Stimulated activated naive CD8-positive, alpha-beta T cell treated with anti-CD3 and anti-CD28 coated beads, Interleukin-15, Interleukin-2, amounts not matched to agents 100 ng/mL and 50 ng/mL, for 24 hours (primary cell): Measurements from ENCODE around the gene PRAMEF12.

Experiments
- H3K27ac Mint-ChIP-seq: one replicate; pipeline ENCODE4 v1.8.0; 2021; ENCODE audit warnings: mild to moderate bottlenecking, mixed read lengths
- H3K27me3 Mint-ChIP-seq: one replicate; pipeline ENCODE4 v1.8.0; 2021; ENCODE audit warnings: mixed read lengths
- H3K36me3 Mint-ChIP-seq: one replicate; pipeline ENCODE4 v1.8.0; 2021; ENCODE audit warnings: low read depth, mixed read lengths
- H3K4me1 Mint-ChIP-seq: one replicate; pipeline ENCODE4 v1.8.0; 2021; ENCODE audit warnings: low read depth, mixed read lengths
- H3K4me3 Mint-ChIP-seq: one replicate; pipeline ENCODE4 v1.8.0; 2021; ENCODE audit warnings: mild to moderate bottlenecking, mixed read lengths
- H3K9me3 Mint-ChIP-seq: one replicate; pipeline ENCODE4 v1.8.0; 2021; ENCODE audit warnings: mixed read lengths

The PRAMEF12 gene

DNA sequence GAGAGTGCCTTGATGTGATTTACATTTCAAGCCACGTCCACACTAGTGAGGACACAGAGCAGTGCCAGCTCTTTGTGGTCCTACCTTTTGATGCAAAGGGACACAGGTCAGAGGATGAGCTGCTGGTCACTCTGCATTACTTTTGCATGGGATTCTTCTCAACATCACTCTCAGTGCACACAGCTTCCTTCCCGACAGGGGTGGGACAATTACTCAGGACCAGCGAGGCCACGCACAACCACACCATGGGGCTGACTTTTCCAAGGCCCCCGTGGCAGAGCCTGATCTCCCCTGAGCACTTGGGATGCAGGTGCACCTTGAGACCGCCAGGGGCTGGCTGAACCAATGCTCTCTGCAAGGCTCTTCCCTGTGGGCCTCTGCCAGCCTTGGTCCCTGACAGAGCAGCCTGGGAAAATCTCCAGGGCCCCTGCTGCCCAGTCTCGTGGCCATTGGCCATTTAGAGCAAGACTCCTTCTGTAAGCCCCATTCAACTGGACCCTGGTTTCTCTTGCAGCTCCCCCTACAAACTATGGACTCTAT, 13.2 kb upstream of the PRAMEF12 start:
- H3K27me3 Mint-ChIP-seq: peaks cover 13% of the 10 kb centered on the region
- H3K36me3 Mint-ChIP-seq: no peaks in the 10 kb centered on the region
- no peak overlapping the region for H3K4me3 Mint-ChIP-seq
- no peak overlapping the region for H3K27ac Mint-ChIP-seq
- H3K9me3 Mint-ChIP-seq: no peaks in the 10 kb centered on the region
- no peaks in the 10 kb centered on the region for H3K4me1 Mint-ChIP-seq

DNA sequence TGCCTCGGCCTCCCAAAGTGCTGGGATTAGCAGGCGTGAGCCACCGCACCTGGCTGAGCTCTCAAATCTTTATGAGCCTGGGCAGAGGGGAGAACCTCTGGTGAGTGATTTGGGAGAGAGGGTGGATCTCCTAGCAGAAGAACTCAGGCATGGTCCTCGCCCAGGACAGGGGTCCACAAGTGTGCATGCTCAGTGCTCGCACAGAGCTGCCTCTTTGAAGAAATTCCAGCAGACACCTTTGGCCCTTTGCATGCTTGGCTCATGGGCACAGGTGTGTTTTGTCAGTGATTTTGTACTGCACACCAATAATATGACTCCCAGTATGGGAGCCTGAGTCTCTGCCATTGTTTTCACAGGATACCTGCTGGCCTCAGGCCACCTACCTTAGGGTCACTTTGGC, 11.8 kb upstream of the PRAMEF12 start:
- Mint-ChIP-seq H3K9me3 (no peaks in the 10 kb centered on the region), H3K36me3 (no peaks in the 10 kb centered on the region), H3K27ac (no peak overlapping the region), H3K4me1 (no peaks in the 10 kb centered on the region), H3K27me3 (peaks cover 19% of the 10 kb centered on the region), H3K4me3 (no peak overlapping the region)

- Mint-ChIP-seq H3K36me3 (no peaks in the 10 kb centered on the region), H3K27ac (no peak overlapping the region), H3K9me3 (no peaks in the 10 kb centered on the region), H3K4me3 (no peak overlapping the region), H3K4me1 (no peaks in the 10 kb centered on the region), H3K27me3 (peaks cover 24% of the 10 kb centered on the region)
Measured at GRCh38 chr1:12762766-12763165, 10.8 kb upstream of the PRAMEF12 start.

DNA sequence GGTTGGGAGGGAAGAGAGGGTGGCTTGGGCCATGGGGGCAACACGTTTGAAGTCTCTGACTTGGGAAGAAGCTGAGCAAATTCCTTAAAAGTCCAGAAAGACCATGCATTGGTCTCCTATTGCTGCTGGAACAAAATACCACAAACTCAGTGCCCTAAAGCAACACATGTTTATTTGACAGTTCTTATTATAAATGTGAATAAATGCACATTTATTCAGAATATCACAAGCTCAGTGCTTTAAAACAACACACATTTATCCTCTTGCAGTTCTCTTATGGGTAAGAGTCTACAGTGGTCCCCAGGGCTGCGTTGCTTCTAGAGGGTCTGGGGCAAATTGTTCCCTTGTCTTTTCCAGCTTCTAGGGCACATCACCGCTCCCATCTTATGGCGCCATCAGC, 10.1 kb upstream of the PRAMEF12 start:
- Mint-ChIP-seq H3K36me3 (no peaks in the 10 kb centered on the region), H3K9me3 (no peaks in the 10 kb centered on the region), H3K27me3 (peaks cover 24% of the 10 kb centered on the region), H3K4me1 (no peaks in the 10 kb centered on the region), H3K27ac (no peak overlapping the region), H3K4me3 (no peak overlapping the region)

GRCh38 chr1:12764016-12764415, 9.5 kb upstream of the PRAMEF12 start:
- Mint-ChIP-seq H3K9me3 (no peaks in the 10 kb centered on the region), H3K4me3 (no peak overlapping the region), H3K4me1 (no peaks in the 10 kb centered on the region), H3K27ac (no peak overlapping the region), H3K36me3 (no peaks in the 10 kb centered on the region), H3K27me3 (peaks cover 24% of the 10 kb centered on the region)

DNA sequence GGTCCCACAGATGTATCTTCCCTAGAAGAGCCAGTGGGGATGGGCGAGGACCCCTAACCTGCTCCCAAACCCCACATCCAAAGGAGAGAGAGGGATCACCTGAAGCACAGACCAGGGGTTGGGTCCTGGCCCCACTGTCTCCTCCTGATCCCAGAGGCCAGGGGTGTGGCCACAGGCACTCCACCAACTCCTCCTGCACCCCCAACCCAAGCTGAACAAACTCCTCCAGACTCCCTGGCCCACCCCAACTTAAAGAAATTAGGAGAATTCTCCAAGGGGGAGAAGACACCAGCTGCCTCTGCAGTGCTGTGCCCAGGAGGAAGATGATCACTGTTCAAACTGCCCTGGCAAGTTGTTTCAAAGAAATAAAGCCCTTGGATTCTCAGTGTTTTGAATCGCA, 4.5 kb upstream of the PRAMEF12 start:
- no peaks in the 10 kb centered on the region for H3K36me3 Mint-ChIP-seq
- H3K9me3 Mint-ChIP-seq: no peaks in the 10 kb centered on the region
- no peaks in the 10 kb centered on the region for H3K4me1 Mint-ChIP-seq
- peaks cover 35% of the 10 kb centered on the region for H3K27me3 Mint-ChIP-seq
- H3K4me3 Mint-ChIP-seq: no peak overlapping the region
- no peak overlapping the region for H3K27ac Mint-ChIP-seq

DNA sequence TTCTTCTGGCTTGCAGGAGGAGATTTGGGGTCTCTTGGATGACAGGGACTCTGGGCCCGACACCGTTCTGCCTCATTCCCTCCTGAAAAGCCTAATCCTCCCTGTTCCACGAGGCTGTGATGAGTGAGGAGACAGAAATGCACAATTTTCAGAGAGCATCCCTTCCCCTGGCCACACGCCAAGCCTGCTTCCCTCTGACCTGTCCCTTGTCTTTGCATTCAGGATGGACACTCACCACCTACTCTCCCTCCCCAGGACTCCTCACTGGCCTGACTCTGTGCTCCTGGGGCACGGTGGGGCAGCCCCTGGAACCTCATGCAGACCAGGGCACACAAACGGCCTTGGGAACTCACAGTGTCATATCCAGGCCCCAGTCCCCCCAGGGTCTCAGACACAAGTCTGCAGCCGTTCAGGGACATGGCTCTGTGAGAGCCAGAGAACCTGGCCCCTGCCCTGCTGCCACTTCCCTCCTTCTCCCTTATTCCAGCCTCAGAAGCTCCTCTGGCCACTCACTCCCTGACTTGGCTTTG, 3.5 kb upstream of the PRAMEF12 start:
- Mint-ChIP-seq H3K4me3 (no peak overlapping the region), H3K36me3 (no peaks in the 10 kb centered on the region), H3K9me3 (no peaks in the 10 kb centered on the region), H3K27me3 (peaks cover 35% of the 10 kb centered on the region), H3K27ac (no peak overlapping the region), H3K4me1 (no peaks in the 10 kb centered on the region)

GRCh38 chr1:12770620-12771019, 2.9 kb upstream of the PRAMEF12 start:
- Mint-ChIP-seq H3K9me3 (no peaks in the 10 kb centered on the region), H3K27ac (no peak overlapping the region), H3K27me3 (peaks cover 35% of the 10 kb centered on the region), H3K4me3 (no peak overlapping the region), H3K4me1 (no peaks in the 10 kb centered on the region), H3K36me3 (no peaks in the 10 kb centered on the region)

GRCh38 chr1:12771186-12771585, 2.4 kb upstream of the PRAMEF12 start:
- no peaks in the 10 kb centered on the region for H3K4me1 Mint-ChIP-seq
- H3K36me3 Mint-ChIP-seq: no peaks in the 10 kb centered on the region
- peaks cover 30% of the 10 kb centered on the region for H3K27me3 Mint-ChIP-seq
- H3K27ac Mint-ChIP-seq: no peak overlapping the region
- H3K9me3 Mint-ChIP-seq: no peaks in the 10 kb centered on the region
- H3K4me3 Mint-ChIP-seq: no peak overlapping the region

- no peaks in the 10 kb centered on the region for H3K9me3 Mint-ChIP-seq
- H3K4me1 Mint-ChIP-seq: no peaks in the 10 kb centered on the region
- no peaks in the 10 kb centered on the region for H3K36me3 Mint-ChIP-seq
- no peak overlapping the region for H3K4me3 Mint-ChIP-seq
- H3K27ac Mint-ChIP-seq: no peak overlapping the region
- H3K27me3 Mint-ChIP-seq: peaks cover 25% of the 10 kb centered on the region
Measured at GRCh38 chr1:12772520-12772919, 1.0 kb upstream of the PRAMEF12 start.

GRCh38 chr1:12774801-12775345, 1.3 kb downstream of the PRAMEF12 start:
- no peaks in the 10 kb centered on the region for H3K36me3 Mint-ChIP-seq
- H3K27ac Mint-ChIP-seq: no peak overlapping the region
- H3K4me1 Mint-ChIP-seq: no peaks in the 10 kb centered on the region
- H3K4me3 Mint-ChIP-seq: no peak overlapping the region
- H3K27me3 Mint-ChIP-seq: peaks cover 23% of the 10 kb centered on the region
- no peaks in the 10 kb centered on the region for H3K9me3 Mint-ChIP-seq

- Mint-ChIP-seq H3K9me3 (no peaks in the 10 kb centered on the region), H3K27ac (no peak overlapping the region), H3K27me3 (peaks cover 17% of the 10 kb centered on the region), H3K36me3 (no peaks in the 10 kb centered on the region), H3K4me1 (no peaks in the 10 kb centered on the region), H3K4me3 (no peak overlapping the region)
Measured at GRCh38 chr1:12775443-12775842, 1.9 kb downstream of the PRAMEF12 start.

- no peaks in the 10 kb centered on the region for H3K36me3 Mint-ChIP-seq
- H3K4me1 Mint-ChIP-seq: no peaks in the 10 kb centered on the region
- H3K27me3 Mint-ChIP-seq: peaks cover 17% of the 10 kb centered on the region
- H3K27ac Mint-ChIP-seq: no peak overlapping the region
- no peaks in the 10 kb centered on the region for H3K9me3 Mint-ChIP-seq
- no peak overlapping the region for H3K4me3 Mint-ChIP-seq
Measured at GRCh38 chr1:12776801-12777557, 3.4 kb downstream of the PRAMEF12 start.

DNA sequence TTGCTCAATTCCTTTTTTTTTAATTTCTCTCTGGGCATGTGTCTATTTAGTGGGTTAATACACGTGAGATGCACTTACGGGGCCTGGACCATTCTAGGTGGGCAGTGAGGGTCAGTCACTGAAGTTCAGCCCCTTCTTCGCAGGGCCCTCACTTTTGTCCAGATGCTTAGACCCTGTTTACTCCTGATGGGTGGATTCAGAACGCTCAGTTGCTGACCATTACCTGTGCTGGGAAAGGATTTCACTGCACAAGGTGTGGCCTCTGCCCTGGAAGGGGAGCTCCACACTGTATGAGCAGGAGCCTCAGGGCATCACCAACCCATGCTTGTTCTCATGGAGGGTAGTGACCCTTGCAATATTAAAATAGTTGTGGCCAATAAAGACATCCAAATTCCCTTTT, 4.5 kb downstream of the PRAMEF12 start:
- H3K9me3 Mint-ChIP-seq: no peaks in the 10 kb centered on the region
- H3K27ac Mint-ChIP-seq: no peak overlapping the region
- no peaks in the 10 kb centered on the region for H3K36me3 Mint-ChIP-seq
- H3K4me3 Mint-ChIP-seq: no peak overlapping the region
- no peaks in the 10 kb centered on the region for H3K4me1 Mint-ChIP-seq
- peaks cover 12% of the 10 kb centered on the region for H3K27me3 Mint-ChIP-seq

DNA sequence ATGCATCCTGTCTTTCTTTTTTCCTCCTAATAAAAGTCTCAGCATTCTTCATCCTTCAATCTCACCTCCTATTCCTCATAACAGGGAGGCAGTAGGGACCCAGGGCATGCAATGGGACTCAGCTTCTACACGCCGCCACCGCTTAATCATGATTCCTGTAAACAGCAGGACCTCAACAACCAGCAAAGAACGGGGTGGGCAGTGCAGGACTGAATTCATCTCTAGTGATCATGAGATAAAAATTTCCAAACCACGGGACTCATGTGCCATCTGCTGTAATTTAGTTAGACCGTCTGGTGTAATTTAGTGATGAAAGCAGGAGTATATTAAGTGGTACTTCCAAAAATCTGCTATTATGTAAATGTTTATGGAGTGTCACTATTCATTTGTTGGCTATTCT, 5.4 kb downstream of the PRAMEF12 start:
- H3K27me3 Mint-ChIP-seq: peaks cover 12% of the 10 kb centered on the region
- H3K9me3 Mint-ChIP-seq: peaks cover 7% of the 10 kb centered on the region
- H3K4me3 Mint-ChIP-seq: no peak overlapping the region
- no peaks in the 10 kb centered on the region for H3K4me1 Mint-ChIP-seq
- no peak overlapping the region for H3K27ac Mint-ChIP-seq
- H3K36me3 Mint-ChIP-seq: no peaks in the 10 kb centered on the region
